Nephron progenitor cell (in vitro differentiated cells): ENCODE measurements around the gene TPSAB1.

ENCODE experiments used
- DNase-seq: peaks from one replicate; pipeline ENCODE4 v3.0.0; 2021
- H3K27ac Mint-ChIP-seq: 2 replicates; pipeline ENCODE4 v1.8.0; 2021; ENCODE audit warnings: mild to moderate bottlenecking, moderate library complexity, mixed read lengths
- H3K27me3 Mint-ChIP-seq: 2 replicates; pipeline ENCODE4 v1.8.0; 2021; ENCODE audit warnings: mild to moderate bottlenecking, low read depth, mixed read lengths; ENCODE audit not compliant: poor library complexity
- H3K36me3 Mint-ChIP-seq: 2 replicates; pipeline ENCODE4 v1.8.0; 2021; ENCODE audit warnings: low read depth, mixed read lengths
- H3K4me1 Mint-ChIP-seq: 2 replicates; pipeline ENCODE4 v1.8.0; 2021; ENCODE audit warnings: mixed read lengths
- H3K4me3 Mint-ChIP-seq: 2 replicates; pipeline ENCODE4 v1.8.0; 2021; ENCODE audit warnings: mild to moderate bottlenecking, moderate library complexity, mixed read lengths
- H3K9me3 Mint-ChIP-seq: 2 replicates; pipeline ENCODE4 v1.8.0; 2021; ENCODE audit warnings: mild to moderate bottlenecking, moderate library complexity, mixed read lengths
- TF ChIP-seq, protein P1 (sequence below): fragments of 200-600 bp; sonication (generic); IDR thresholded peaks from 2 replicates; pipeline ENCODE4 v1.5.0; 2021; ENCODE audit warnings: antibody characterized with exemption

Gene TPSAB1

DNA sequence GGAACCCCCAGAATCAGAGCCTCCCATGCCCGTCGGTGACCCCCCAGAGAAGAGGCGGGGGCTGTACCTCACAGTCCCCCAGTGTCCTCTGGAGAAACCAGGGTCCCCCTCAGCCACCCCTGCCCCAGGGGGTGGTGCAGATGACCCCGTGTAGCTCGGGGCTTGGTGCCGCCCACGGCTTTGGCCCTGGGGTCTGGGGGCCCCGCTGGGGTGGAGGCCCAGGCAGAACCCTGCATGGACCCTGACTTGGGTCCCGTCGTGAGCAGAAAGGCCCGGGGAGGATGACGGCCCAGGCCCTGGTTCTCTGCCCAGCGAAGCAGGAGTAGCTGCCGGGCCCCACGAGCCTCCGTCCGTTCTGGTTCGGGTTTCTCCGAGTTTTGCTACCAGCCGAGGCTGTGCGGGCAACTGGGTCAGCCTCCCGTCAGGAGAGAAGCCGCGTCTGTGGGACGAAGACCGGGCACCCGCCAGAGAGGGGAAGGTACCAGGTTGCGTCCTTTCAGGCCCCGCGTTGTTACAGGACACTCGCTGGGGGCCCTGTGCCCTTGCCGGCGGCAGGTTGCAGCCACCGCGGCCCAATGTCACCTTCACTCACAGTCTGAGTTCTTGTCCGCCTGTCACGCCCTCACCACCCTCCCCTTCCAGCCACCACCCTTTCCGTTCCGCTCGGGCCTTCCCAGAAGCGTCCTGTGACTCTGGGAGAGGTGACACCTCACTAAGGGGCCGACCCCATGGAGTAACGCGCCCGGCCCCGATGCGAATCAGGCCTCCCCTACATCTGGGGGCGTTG lies 19.5 kb upstream of the TPSAB1 start:
- Mint-ChIP-seq H3K27ac (no peak overlapping the region), H3K27me3 (no peaks in the 10 kb centered on the region), H3K36me3 (peaks cover 5% of the 10 kb centered on the region), H3K9me3 (no peaks in the 10 kb centered on the region), H3K4me3 (no peak overlapping the region), H3K4me1 (no peaks in the 10 kb centered on the region)
- DNase-seq = no peak
- TF ChIP-seq, protein P1, sequence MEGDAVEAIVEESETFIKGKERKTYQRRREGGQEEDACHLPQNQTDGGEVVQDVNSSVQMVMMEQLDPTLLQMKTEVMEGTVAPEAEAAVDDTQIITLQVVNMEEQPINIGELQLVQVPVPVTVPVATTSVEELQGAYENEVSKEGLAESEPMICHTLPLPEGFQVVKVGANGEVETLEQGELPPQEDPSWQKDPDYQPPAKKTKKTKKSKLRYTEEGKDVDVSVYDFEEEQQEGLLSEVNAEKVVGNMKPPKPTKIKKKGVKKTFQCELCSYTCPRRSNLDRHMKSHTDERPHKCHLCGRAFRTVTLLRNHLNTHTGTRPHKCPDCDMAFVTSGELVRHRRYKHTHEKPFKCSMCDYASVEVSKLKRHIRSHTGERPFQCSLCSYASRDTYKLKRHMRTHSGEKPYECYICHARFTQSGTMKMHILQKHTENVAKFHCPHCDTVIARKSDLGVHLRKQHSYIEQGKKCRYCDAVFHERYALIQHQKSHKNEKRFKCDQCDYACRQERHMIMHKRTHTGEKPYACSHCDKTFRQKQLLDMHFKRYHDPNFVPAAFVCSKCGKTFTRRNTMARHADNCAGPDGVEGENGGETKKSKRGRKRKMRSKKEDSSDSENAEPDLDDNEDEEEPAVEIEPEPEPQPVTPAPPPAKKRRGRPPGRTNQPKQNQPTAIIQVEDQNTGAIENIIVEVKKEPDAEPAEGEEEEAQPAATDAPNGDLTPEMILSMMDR = no peak

DNA sequence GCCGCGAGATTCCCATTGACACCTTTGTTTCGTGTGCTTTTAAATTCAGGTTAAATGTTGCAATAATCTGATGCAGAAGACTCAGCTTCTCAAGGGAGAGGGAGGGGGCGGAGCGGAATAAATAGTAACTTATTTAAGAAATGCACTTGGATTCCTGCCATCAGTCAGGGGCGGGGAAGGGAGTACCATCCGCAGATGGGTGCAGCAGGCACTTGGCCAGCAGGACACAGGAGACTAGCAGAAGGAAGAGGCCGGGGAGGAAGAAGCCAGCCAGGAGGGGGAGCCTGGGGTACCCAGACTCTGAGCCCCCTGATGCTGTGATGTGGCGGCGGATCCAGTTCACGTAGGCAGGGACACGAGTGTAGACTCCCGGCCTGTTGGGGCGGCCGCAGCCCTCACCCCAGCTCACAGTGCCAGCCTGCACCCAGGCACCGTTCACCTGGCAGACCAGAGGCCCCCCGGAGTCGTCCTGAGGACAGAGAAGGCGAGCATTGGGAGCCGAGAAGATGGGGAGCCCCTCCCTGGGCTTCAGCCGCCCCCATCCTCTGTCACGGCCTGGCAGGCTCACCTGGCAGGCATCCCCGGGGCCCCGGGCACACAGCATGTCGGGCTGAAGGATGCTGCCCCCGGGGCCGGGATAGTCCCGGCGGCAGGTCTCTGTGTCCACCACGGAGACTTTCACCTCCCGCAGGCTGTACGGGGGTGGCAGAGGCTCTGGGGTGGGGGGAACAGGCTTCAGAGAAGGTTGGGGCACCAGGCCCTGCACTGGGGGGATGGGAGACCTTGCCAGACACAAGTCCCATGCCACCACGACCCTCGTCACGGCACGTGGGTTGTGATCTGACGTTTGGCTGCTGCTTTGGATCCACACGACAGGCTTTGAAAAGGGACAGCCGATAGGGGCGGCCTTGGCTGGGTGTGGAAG lies 18.6 kb upstream of the TPSAB1 start:
- H3K4me1 Mint-ChIP-seq = no peaks in the 10 kb centered on the region
- H3K4me3 Mint-ChIP-seq = no peak overlapping the region
- no peaks in the 10 kb centered on the region for H3K27me3 Mint-ChIP-seq
- H3K36me3 Mint-ChIP-seq = peaks cover 5% of the 10 kb centered on the region
- DNase-seq = no peak
- TF ChIP-seq, protein P1 = no peak
- H3K9me3 Mint-ChIP-seq = no peaks in the 10 kb centered on the region
- H3K27ac Mint-ChIP-seq = no peak overlapping the region

DNA sequence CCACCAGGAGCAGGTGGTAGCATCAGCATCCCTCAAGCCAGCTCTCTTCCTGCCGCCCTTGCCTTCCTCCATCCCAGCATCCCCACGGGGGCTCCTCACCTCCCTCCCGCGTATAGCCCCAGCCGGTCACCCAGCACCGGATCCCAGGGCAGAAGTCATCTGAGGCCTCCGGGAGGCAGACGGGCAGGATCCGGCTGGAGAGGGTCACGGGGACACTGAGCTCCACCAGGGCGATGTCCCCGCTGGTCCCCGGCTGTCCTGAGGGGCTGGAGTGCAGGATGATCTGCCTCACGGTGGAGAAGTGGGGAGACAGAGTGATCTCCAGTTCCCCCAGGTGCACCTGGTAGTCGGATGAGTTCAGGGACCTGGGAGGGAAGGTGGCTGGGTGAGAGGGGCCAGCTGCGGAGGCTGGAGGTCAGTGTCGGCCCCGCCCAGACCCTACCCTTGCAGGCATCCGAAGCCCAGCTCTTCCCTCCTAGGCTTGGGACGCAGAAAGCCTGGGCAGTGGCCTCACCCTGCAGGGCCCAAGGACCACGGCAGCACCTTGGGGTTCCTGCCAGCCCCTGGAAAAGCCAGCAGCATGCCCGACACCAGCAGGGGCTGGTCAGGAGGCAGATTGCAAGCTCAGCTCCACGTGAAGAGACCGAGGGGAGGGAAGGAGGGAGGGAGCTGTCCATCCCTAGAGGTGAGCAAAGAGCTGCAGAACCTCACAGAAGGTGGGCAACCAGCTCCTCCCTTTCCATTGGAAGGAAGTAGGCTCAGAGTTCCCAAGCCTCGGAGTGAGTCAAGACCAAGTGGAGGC lies 17.8 kb upstream of the TPSAB1 start:
- H3K27me3 Mint-ChIP-seq = no peaks in the 10 kb centered on the region
- no peaks in the 10 kb centered on the region for H3K4me1 Mint-ChIP-seq
- H3K27ac Mint-ChIP-seq = no peak overlapping the region
- H3K4me3 Mint-ChIP-seq = no peak overlapping the region
- no peak for DNase-seq
- no peaks in the 10 kb centered on the region for H3K9me3 Mint-ChIP-seq
- peaks cover 5% of the 10 kb centered on the region for H3K36me3 Mint-ChIP-seq
- TF ChIP-seq, protein P1 = no peak

DNA sequence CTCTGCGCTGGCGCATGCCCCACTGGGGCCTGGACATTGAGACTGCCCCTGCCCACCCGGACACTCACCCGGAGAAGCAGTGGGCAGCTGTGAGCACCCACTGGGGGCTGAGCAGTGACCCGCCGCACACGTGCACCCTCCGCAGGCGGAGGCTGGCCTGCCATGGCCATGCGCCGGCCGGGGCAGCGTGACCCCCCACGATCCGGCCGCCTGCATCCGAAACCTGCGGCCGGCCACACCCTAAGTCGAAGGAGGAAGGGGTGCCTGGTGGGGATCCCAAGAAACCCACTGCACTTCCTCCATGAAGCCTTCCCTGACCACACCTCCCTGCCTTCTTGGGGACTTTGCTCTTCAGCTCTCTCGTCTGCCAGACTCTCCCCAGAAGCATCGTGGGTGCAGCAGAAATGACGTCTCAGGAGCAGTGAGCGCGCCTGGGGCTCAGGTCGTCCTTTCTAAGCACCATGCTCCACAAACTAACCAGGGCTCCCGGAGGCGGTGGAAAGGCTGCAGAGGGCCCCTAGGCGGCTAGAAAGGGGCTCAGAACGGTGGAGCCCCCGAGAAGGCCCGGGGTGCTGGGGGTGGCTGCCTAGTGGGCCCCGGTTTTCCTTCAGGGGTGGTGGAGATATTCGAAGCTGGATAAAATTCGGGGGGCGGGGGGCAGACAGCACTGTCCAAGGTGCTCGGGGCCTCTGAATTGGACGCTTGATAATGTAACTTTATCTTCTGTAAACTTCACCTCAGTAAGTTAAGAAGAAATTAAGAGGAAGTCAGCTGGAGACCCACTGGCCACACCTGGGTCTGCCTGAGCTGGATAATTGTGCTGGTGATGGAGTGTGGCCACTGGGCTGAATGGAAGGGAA lies 16.9 kb upstream of the TPSAB1 start:
- Mint-ChIP-seq H3K4me3 (no peak overlapping the region), H3K4me1 (no peaks in the 10 kb centered on the region), H3K36me3 (peaks cover 5% of the 10 kb centered on the region), H3K27me3 (no peaks in the 10 kb centered on the region), H3K27ac (peak overlapping the region; percentile 88), H3K9me3 (no peaks in the 10 kb centered on the region)
- no peak for DNase-seq
- TF ChIP-seq, protein P1 = no peak

DNA sequence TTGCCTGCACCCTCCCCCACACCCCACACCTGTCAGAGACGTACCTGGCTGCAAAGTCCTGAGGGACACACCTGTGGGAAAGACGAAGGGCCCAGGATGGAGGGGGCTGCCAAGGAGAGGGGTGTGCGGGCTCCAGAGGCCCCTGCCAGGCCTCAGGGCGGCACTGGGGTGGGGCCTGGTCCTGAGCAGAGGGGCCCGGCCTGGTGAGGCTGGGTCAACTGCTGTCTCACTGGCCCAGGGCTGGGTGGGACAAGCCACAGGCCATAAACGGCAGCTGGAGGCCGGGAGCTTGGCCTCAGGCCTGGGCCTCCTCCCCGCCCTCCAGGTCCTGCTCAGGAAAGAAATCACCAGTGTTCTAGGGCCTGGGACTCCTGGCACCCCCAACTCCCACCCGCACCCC lies 15.9 kb upstream of the TPSAB1 start:
- no peaks in the 10 kb centered on the region for H3K27me3 Mint-ChIP-seq
- no peaks in the 10 kb centered on the region for H3K9me3 Mint-ChIP-seq
- TF ChIP-seq, protein P1 = no peak
- no peaks in the 10 kb centered on the region for H3K4me1 Mint-ChIP-seq
- H3K4me3 Mint-ChIP-seq = no peak overlapping the region
- H3K27ac Mint-ChIP-seq = no peak overlapping the region
- DNase-seq = no peak
- peaks cover 5% of the 10 kb centered on the region for H3K36me3 Mint-ChIP-seq
